HG03521 (cell line): Measurements from ENCODE around the gene OLFM1.
"Not testable (repeated sequence)": the region's sequence is repeated elsewhere in the genome, so short reads cannot be mapped to it uniquely, and the experiment has no call there.

Experiments
- ATAC-seq: cut with Tn5 transposase; IDR thresholded peaks from one replicate; pipeline ENCODE4 v1.9.1; 2021; ENCODE audit warnings: mild to moderate bottlenecking, moderate library complexity; ENCODE audit not compliant: unreplicated experiment

OLFM1 gene

DNA sequence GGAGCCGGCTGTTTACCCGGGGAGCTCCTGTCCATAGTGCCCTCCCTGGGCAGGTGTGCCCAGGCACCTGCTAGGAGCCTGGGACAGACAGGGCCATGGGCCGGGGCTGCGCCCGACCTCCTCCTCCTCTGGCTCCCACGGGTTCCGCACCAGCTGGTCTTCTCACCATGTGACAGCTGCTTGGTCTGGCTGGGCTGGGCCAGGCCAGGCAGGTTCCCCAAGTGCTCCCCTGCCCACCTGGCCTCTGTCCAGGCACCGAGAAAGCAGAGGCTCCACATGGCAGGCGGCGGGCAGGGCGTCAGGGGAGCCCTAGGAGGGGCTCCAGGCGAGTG lies 60.0 kb downstream of the OLFM1 start:
- no peak for ATAC-seq

- ATAC-seq = no peak
Observed at GRCh38 chr9:135147938-135148337, 60.5 kb downstream of the OLFM1 start.

DNA sequence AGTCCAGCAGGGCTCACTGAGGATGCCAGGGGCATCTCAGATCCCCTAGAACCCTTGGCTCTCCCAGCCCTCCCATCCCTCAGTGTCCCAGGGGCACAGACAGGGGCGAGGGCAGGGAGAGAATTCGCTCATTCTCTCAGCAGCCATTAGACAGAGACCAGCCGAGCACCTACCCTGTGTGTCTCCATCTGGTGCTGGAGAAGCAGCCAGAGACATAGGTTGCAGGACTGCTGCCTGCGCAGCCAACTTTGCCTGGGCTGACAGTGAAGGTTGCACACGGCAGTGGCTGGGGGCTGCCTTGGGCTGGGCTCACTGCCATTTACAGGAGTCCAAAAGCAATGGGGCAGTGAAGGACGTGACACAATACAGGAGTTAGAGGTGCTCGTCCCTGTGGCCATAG lies 60.9 kb downstream of the OLFM1 start:
- ATAC-seq = no peak

GRCh38 chr9:135149901-135150300 lies 62.4 kb downstream of the OLFM1 start:
- ATAC-seq = not testable (repeated sequence)

- no peak for ATAC-seq
Observed at GRCh38 chr9:135150981-135151380, 63.5 kb downstream of the OLFM1 start.

DNA sequence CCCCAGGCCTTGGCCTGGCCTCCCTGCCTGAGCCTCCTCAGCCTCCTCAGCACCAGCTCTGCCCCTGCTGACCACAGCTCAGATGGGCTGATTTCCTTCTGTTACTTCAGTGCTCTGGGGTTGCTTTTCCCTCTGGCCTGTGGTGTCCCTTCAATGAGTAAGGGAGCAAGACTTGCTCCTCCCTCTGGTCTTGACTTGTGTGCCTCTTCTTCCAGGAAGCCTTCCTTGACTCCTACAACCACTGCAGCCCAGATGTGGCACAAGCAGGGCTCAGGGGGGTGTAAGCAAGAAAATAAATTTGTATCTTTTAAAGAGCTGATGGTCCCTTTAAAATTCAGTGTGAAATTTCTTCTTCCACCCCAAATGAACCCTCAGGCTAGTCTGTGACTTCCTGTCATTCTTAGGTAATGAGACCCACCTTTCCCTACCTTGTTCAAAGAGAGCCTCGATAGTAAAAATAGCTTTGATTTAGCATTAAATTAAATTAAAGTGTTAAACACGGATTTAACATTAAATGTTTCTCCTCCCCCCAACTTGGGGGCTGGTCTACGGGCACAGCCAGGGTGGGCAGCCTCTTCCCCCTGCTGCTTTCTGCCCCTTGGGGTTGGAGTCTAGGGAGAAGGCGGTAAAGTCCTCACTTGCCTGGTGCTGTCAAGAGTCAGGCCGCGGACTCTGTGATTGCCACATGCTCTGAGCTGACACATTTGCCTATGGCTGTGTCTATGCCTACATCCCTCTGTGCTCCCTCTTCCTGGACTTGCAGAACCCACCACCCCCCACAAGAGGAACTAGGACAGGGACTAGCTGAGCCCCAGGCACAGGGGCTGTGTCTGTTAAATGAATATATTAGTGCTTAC lies 64.5 kb downstream of the OLFM1 start:
- no peak for ATAC-seq

DNA sequence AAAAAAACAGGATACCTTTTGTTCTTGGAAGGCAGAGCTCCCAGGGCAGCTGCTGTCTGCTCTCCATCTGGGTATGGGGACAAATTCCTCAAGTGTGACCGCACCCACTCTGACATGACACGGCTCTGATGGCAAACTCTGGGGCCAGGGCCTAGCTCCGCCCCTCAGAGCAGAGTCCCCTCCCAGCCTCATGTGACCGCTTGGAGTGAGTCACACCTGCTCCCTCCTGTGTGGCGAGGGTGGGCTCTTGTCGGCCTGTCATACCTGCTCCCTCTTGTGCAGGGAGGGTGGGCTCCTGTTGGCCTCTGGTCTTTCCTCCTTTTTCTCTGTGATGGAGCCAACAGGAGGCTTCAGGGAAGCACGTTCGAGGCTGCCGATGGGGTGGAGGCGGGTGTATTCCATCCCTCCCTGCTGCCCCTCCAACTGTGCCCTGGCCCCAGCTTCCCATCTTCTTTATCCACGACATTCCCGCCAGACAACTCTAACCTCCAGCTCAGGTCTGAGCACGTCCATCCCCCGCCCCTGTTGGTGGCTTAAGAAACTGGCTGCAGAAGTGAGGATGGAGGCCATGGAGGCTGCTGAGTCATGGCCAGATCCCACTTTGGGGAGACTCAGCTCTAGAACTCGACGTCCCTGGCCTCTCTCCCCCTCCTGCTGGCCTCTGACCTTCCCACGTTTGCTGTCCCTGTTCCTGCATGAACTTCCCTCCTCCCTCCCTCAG lies 65.3 kb downstream of the OLFM1 start:
- no peak for ATAC-seq

GRCh38 chr9:135154050-135154615 lies 66.7 kb downstream of the OLFM1 start:
- ATAC-seq = no peak

- ATAC-seq = no peak
Observed at GRCh38 chr9:135155396-135155795, 67.9 kb downstream of the OLFM1 start.

- no peak for ATAC-seq
Observed at GRCh38 chr9:135156525-135157510, 69.3 kb downstream of the OLFM1 start.

DNA sequence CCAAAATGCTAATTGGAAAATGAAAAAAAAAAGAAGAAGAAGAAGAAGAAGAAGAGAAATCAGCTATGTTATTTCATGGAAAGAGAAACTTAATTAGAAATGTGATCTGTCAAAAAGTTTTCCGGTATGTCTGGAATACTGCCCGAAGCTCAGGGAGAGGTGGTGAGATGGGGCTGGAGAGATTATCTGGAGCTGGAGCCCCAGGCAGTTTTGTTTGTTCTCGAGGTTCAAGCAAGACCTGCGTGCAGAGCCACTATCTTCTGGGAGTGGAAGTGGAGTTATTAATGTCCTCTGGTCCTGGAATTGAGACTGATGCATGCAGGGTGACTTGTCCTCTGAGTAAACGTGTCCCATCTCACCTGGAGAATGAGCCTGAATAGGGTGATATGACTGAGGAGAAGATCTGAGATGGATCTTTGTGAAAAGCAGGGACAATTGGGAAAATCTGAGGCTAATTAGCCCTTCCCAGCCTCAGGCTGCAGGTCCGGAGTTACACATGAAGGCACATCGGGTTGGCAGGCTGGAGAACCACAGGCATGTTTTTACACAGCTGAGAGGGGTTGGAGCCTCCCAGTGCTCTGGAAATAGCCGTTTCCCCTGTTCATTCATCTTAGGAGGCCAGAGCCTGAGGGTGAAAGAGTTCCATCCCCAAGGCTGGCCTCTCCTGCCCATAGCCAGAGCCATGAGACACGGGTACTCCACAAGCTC lies 70.5 kb downstream of the OLFM1 start:
- no peak for ATAC-seq

DNA sequence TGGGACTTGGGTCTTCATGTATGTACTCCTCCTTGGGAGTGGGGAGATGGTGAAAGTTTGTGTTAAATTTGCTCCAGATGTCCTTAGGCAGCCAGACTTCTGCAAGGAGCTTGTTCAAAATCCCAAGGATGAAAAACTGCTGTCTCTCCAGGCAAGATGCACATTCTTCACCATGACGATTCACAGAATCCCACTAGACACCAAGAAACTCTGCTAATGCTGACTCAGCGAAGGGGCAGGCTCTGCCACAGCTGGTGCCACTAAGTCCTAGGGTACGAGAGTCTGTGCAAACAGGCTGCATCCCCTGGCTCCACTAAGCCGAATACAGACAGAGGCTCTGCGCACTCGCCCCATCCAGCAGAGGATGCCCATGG lies 71.1 kb downstream of the OLFM1 start:
- ATAC-seq = no peak

DNA sequence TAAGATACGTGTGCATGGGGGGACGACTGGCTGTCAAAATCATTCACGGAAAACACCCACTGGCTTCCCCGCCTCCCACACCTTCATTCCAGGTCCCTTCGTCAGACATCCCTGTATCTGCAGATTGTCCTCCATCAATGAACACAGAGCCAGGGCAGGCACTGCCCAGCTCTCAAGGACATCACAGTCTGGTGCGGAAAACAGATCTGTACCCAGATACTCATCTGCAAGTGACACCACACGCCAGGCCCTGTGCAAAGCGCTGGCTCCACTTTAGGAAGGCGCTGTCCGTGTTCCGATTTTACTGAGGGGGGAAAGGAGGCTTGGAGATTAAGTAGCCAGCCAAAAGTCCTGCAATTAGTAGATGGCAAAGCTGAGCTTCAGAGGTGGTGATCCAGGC lies 72.3 kb downstream of the OLFM1 start:
- no peak for ATAC-seq

- ATAC-seq = no peak
Observed at GRCh38 chr9:135160862-135161261, 73.4 kb downstream of the OLFM1 start.

DNA sequence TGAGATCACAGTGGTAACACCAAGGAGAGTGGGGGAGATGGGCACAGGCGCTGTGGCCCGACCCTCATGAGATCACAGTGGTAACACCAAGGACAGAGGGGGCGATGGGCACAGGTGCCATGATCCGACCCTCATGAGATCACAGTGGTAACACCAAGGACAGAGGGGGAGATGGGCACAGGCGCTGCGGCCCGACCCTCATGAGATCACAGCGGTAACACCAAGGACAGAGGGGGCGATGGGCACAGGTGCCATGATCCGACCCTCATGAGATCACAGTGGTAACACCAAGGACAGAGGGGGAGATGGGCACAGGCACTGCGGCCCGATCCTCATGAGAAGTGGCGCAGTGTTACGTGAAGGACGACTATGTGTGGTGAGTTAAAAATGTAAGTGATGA lies 75.1 kb downstream of the OLFM1 start:
- ATAC-seq = not testable (repeated sequence)

DNA sequence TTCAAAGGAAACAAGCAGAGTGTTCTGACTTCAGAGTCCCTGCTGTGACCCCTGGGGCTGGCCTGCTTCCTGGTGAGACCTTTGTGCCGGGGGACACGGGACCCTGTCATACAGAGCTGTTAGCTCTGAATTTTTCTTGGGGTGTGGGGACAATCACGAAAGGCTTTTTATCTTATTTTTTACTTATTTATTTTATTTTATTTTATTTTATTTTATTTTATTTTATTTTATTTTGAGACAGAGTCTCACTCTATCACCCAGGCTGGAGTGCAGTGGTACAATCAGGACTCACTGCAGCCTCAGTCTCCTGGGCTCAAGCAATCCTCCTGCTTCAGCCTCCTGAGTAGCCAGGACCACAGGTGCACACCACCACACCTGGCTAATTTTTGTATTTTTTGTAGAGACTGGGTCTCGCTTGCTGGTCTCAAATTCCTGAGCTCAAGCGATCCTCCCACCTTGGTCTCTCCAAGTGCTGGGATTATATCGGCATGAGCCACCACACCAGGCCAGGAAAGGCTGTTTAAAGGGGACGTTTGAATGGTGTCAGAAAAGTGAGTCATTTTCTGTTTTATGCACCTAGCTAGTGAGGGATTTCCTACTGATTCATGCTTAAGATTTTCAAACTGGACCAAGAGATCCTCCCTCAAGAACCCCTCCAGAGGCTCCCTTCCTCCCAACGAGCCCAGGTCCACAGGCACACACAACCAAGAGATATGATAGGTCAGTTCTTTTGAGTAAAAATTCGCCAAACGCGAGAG lies 75.7 kb downstream of the OLFM1 start:
- ATAC-seq = no peak

DNA sequence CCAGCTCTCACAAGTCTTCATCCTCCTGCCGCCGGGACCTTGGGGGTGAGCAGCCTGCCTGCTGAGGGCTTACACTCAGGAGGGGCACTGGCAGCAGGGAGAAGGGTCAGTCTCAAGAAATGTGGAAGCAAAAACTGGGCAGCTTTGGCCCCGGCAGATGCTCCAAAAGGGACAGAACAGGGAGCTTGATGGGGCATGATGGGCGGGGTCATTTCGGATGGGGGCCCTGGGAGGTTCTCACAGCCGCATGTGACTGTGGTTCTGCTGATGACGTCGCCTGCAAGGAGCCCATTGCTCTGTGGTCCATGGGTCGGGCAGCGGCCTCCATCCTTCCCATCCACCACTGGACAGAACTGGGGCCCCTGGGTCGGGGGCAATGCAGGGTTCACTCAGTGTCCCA lies 76.6 kb downstream of the OLFM1 start:
- ATAC-seq = no peak

- no peak for ATAC-seq
Observed at GRCh38 chr9:135165003-135165711, 77.7 kb downstream of the OLFM1 start.
